T-helper 17 cell (primary cell): ENCODE measurements around the gene C2CD2. TPM values are rescaled to one million over a fixed set of nuclear protein-coding genes. Genes with fewer than 3 reads are reported as not detected.

Source experiments
- total RNA-seq, 4 donors: library from RNA in 2 of 4; stranded (reverse) in 2 of 4; gene quantifications; one replicate each; pipeline ENCODE4 v1.2.3 and lab custom pipeline; 2022 to 2026

The C2CD2 gene
- total RNA-seq, 2 donors from 2014 or later = 3.7 to 6.0 TPM

Other genes starting within 250 kb of the C2CD2 start
- under 1 TPM; 0.37 to 0.50 TPM for gene RIPK4, start 187.0 kb downstream of the C2CD2 start, total RNA-seq
- 10 to 100 TPM; 11.0 to 13.4 TPM for gene PRDM15, start 74.7 kb downstream of the C2CD2 start, total RNA-seq
- gene ZBTB21, start 56.3 kb upstream of the C2CD2 start, total RNA-seq = 100 to 1,000 TPM; 110 to 118 TPM
- under 1 TPM; 0.23 to 0.99 TPM for gene UMODL1, start 117.3 kb upstream of the C2CD2 start, total RNA-seq